ENCODE measurements around the gene STARD3. TPM values are rescaled to one million over a fixed set of nuclear protein-coding genes. Genes with fewer than 3 reads are reported as not detected.

The STARD3 gene
- total and polyA plus RNA-seq, 2 of the 13 experiments (the other 11 are each of a cell fraction or from before 2014, with no cell fraction given) = 34.6 to 100 TPM

GRCh38 chr17:39593371-39593770, 43.6 kb upstream of the STARD3 start:
- Histone ChIP-seq H3K9me3 (ENCODE audit: low read length) (no peaks in the 10 kb centered on the region), H3K27me3 (ENCODE audit: control insufficient read depth in 1 of 2, insufficient read depth in 2 of 2, low read length in 2 of 2) (peaks cover 5 to 30% of the 10 kb centered on the region in 2 experiments; a peak in 4 of 5 replicates), H3K4me2 (ENCODE audit: low read depth, low read length) (no peak overlapping the region), H3K4me3 (replicated peaks in 1 of 3; ENCODE audit: insufficient read depth in 1 of 3, low read depth in 2 of 3, low read length in 3 of 3) (no peak overlapping the region), H3K4me1 (ENCODE audit: insufficient read depth, low read length) (no peaks in the 10 kb centered on the region), H3K79me2 (ENCODE audit: insufficient read depth, low read length) (no peaks in the 10 kb centered on the region), H3K27ac (ENCODE audit: extremely low read length, insufficient read depth, low read length) (no peak overlapping the region), H4K20me1 (ENCODE audit: insufficient read depth, low read length) (peaks cover 4% of the 10 kb centered on the region; the same call in 1 of the 2 replicates), H3K36me3 (replicated peaks in 1 of 2; ENCODE audit: control insufficient read depth in 1 of 2, insufficient read depth in 2 of 2, low read length in 2 of 2) (no peaks in the 10 kb centered on the region), H2AFZ (ENCODE audit: low read length) (no peak overlapping the region), H3K9ac (ENCODE audit: insufficient read depth, low read depth, low read length) (no peak overlapping the region)
- intact Hi-C loops (cut with micrococcal nuclease; ENCODE audit: unreplicated experiment) (no loop called here), in situ Hi-C loops (cut with HindIII; ENCODE audit: extremely low pct_ligation_motif_present, low pct_unique_long_range_greater_than_20kb) (no loop called here)
- CTCF ChIA-PET (ENCODE audit: low intra/inter-chr PET ratio, low total read pairs) = no interaction called here
- FAIRE-seq (no peak), DNase-seq (ENCODE audit: low spot score) (no peak), ATAC-seq (no peak)
- POLR2A ChIA-PET = no interaction called here
- BruUV-seq (replicated peaks) = no TSS peak
- TF ChIP-seq ZGPAT (CRISPR knock-in tag; IDR thresholded peaks at IDR 0.05) (no peak), RCOR2 (CRISPR knock-in tag; IDR thresholded peaks at IDR 0.05) (no peak), ZNF180 (CRISPR knock-in tag; IDR thresholded peaks at IDR 0.05; ENCODE audit: borderline replicate concordance, low read depth) (no peak), AGO2 (optimal IDR thresholded peaks at IDR 0.05; ENCODE audit: low read depth, low read length) (no peak), ATF7-NPFF (CRISPR knock-in tag; IDR thresholded peaks at IDR 0.05; ENCODE audit: low read depth) (no peak), ATF7 (IDR thresholded peaks at IDR 0.05) (no peak), ATF7 (CRISPR knock-in tag; IDR thresholded peaks at IDR 0.05) (no peak), REPIN1 (CRISPR knock-in tag; IDR thresholded peaks at IDR 0.05; ENCODE audit: borderline replicate concordance, low read depth) (no peak), CBX2 (IDR thresholded peaks at IDR 0.05; ENCODE audit: low read depth, low read length) (no peak), CBX2 (CRISPR knock-in tag; IDR thresholded peaks at IDR 0.05; ENCODE audit: low read depth) (no peak), SYNCRIP (IDR thresholded peaks at IDR 0.05; ENCODE audit: insufficient read depth, low read depth, low read length) (no peak), ZNF34 (CRISPR knock-in tag; IDR thresholded peaks at IDR 0.05; ENCODE audit: borderline replicate concordance) (no peak), ZNF639 (CRISPR knock-in tag; conservative IDR thresholded peaks at IDR 0.05) (no peak), GTF3A (CRISPR knock-in tag; conservative IDR thresholded peaks at IDR 0.05) (no peak), PRDM15 (CRISPR knock-in tag; IDR thresholded peaks at IDR 0.05) (no peak), IKZF5 (CRISPR knock-in tag; IDR thresholded peaks at IDR 0.05) (no peak), NPAS2 (CRISPR knock-in tag; IDR thresholded peaks at IDR 0.05; ENCODE audit: borderline replicate concordance) (no peak), ATF1 (CRISPR knock-in tag; IDR thresholded peaks at IDR 0.05) (no peak), NFYB (CRISPR knock-in tag; IDR thresholded peaks at IDR 0.05) (no peak)
- WGBS (ENCODE audit: low lambda C conversion rate) = 0% methylated on average over 2 of the region's 2 CpGs

All from HepG2 (cell line).